ENCODE results near the gene IQGAP2.

Gene IQGAP2

GRCh38 chr5:76388236-76388635 is 14.8 kb upstream of the IQGAP2 start:
- no peak for ATAC-seq
- no peak for TF ChIP-seq BACH2 (CRISPR knock-in tag; IDR thresholded peaks at IDR 0.05; ENCODE audit: borderline replicate concordance)
- TF ChIP-seq OSR1 (CRISPR knock-in tag; IDR thresholded peaks at IDR 0.05), result no peak
- no peak for TF ChIP-seq ISL1 (CRISPR knock-in tag; IDR thresholded peaks at IDR 0.05)

- no peak for ATAC-seq
- TF ChIP-seq ZC3H10 (CRISPR knock-in tag; IDR thresholded peaks at IDR 0.05) (no peak), ZNF70 (CRISPR knock-in tag; IDR thresholded peaks at IDR 0.05) (no peak), ZNF565 (CRISPR knock-in tag; conservative IDR thresholded peaks at IDR 0.05; ENCODE audit: low read depth) (no peak), POU6F1 (CRISPR knock-in tag; IDR thresholded peaks at IDR 0.05; ENCODE audit: borderline replicate concordance, low read depth) (no peak), ARNTL (CRISPR knock-in tag; IDR thresholded peaks at IDR 0.05; ENCODE audit: borderline replicate concordance, low read depth) (no peak), SNAI2 (CRISPR knock-in tag; IDR thresholded peaks at IDR 0.05) (no peak), CSDC2 (CRISPR knock-in tag; IDR thresholded peaks at IDR 0.05) (no peak), CSRNP3 (CRISPR knock-in tag; IDR thresholded peaks at IDR 0.05) (no peak), ZFP3 (CRISPR knock-in tag; IDR thresholded peaks at IDR 0.05) (no peak)
Observed at GRCh38 chr5:76388791-76389512, 14.1 kb upstream of the IQGAP2 start.

GRCh38 chr5:76389513-76390154 is 13.5 kb upstream of the IQGAP2 start:
- ATAC-seq, result no peak
- TF ChIP-seq ESRRG (CRISPR knock-in tag; IDR thresholded peaks at IDR 0.05), result no peak
- no peak for TF ChIP-seq TOX (CRISPR knock-in tag; IDR thresholded peaks at IDR 0.05; ENCODE audit: borderline replicate concordance)
- no peak for TF ChIP-seq POU6F1 (CRISPR knock-in tag; IDR thresholded peaks at IDR 0.05; ENCODE audit: borderline replicate concordance, low read depth)
- TF ChIP-seq PPARA (CRISPR knock-in tag; IDR thresholded peaks at IDR 0.05; ENCODE audit: borderline replicate concordance), result no peak
- no peak for TF ChIP-seq PATZ1 (CRISPR knock-in tag; IDR thresholded peaks at IDR 0.05; ENCODE audit: borderline replicate concordance)
- no peak for TF ChIP-seq TSHZ2 (CRISPR knock-in tag; IDR thresholded peaks at IDR 0.05)
- no peak for TF ChIP-seq OSR1 (CRISPR knock-in tag; IDR thresholded peaks at IDR 0.05)
- no peak for TF ChIP-seq TCF4 (CRISPR knock-in tag; IDR thresholded peaks at IDR 0.05; ENCODE audit: borderline replicate concordance)
- TF ChIP-seq SNAI2 (CRISPR knock-in tag; IDR thresholded peaks at IDR 0.05), result no peak
- TF ChIP-seq ZC3H10 (CRISPR knock-in tag; IDR thresholded peaks at IDR 0.05), result no peak
- TF ChIP-seq ZNF8 (CRISPR knock-in tag; IDR thresholded peaks at IDR 0.05), result no peak
- no peak for TF ChIP-seq GLIS3 (CRISPR knock-in tag; IDR thresholded peaks at IDR 0.05)
- TF ChIP-seq CREB5 (CRISPR knock-in tag; IDR thresholded peaks at IDR 0.05; ENCODE audit: low read depth), result no peak
- no peak for TF ChIP-seq ZNF565 (CRISPR knock-in tag; conservative IDR thresholded peaks at IDR 0.05; ENCODE audit: low read depth)
- no peak for TF ChIP-seq ISL1 (CRISPR knock-in tag; IDR thresholded peaks at IDR 0.05)
- no peak for TF ChIP-seq BACH2 (CRISPR knock-in tag; IDR thresholded peaks at IDR 0.05; ENCODE audit: borderline replicate concordance)
- no peak for TF ChIP-seq ARNTL (CRISPR knock-in tag; IDR thresholded peaks at IDR 0.05; ENCODE audit: borderline replicate concordance, low read depth)
- no peak for TF ChIP-seq ZFP30 (CRISPR knock-in tag; IDR thresholded peaks at IDR 0.05)
- no peak for TF ChIP-seq ZNF70 (CRISPR knock-in tag; IDR thresholded peaks at IDR 0.05)
- no peak for TF ChIP-seq CSDC2 (CRISPR knock-in tag; IDR thresholded peaks at IDR 0.05)

All from SK-N-SH treated with all-trans-retinoic acid at 6 μM for 48 hours (cell line).